ENCODE data around the gene CYTH1.

The CYTH1 gene

GRCh38 chr17:78737332-78737731 lies 44.7 kb downstream of the CYTH1 start:
- peaks cover 73 to 86% of the 10 kb centered on the region in 2 experiments for H3K4me1 ChIP-seq (ENCODE audit: control insufficient read depth in 1 of 2, insufficient read depth in 1 of 2, low read depth in 1 of 2, low read length in 1 of 2)
- peak overlapping the region; percentile 94 for H3K27ac ChIP-seq
- H3K4me3 ChIP-seq (ENCODE audit: low read depth in 1 of 2, low read length in 1 of 2), result peak overlapping the region; percentile 76 to 80
- no peaks in the 10 kb centered on the region for H3K36me3 ChIP-seq
- no peak for TF ChIP-seq CTCF (IDR thresholded peaks at IDR 0.05)
- no peaks in the 10 kb centered on the region for H3K9me3 ChIP-seq
- no peaks in the 10 kb centered on the region for H3K27me3 ChIP-seq

GRCh38 chr17:78736526-78737079 lies 45.5 kb downstream of the CYTH1 start:
- H3K9me3 ChIP-seq, result no peaks in the 10 kb centered on the region
- peak overlapping the region; percentile 76 to 80 for H3K4me3 ChIP-seq (ENCODE audit: low read depth in 1 of 2, low read length in 1 of 2)
- H3K4me1 ChIP-seq (ENCODE audit: control insufficient read depth in 1 of 2, insufficient read depth in 1 of 2, low read depth in 1 of 2, low read length in 1 of 2), result peaks cover 65 to 79% of the 10 kb centered on the region in 2 experiments
- no peaks in the 10 kb centered on the region for H3K36me3 ChIP-seq
- H3K27ac ChIP-seq, result peak overlapping the region; percentile 94
- H3K27me3 ChIP-seq, result no peaks in the 10 kb centered on the region
- TF ChIP-seq CTCF (IDR thresholded peaks at IDR 0.05), result peak; percentile 55

- H3K4me1 ChIP-seq (ENCODE audit: control insufficient read depth in 1 of 2, insufficient read depth in 1 of 2, low read depth in 1 of 2, low read length in 1 of 2), result peaks cover 59 to 72% of the 10 kb centered on the region in 2 experiments
- no peaks in the 10 kb centered on the region for H3K36me3 ChIP-seq
- TF ChIP-seq CTCF (IDR thresholded peaks at IDR 0.05), result no peak
- H3K27me3 ChIP-seq, result no peaks in the 10 kb centered on the region
- peak overlapping the region; percentile 94 for H3K27ac ChIP-seq
- peak overlapping the region; percentile 76 to 80 for H3K4me3 ChIP-seq (ENCODE audit: low read depth in 1 of 2, low read length in 1 of 2)
- H3K9me3 ChIP-seq, result no peaks in the 10 kb centered on the region
These were observed 46.1 kb downstream of the CYTH1 start for GRCh38 chr17:78735832-78736525.

DNA sequence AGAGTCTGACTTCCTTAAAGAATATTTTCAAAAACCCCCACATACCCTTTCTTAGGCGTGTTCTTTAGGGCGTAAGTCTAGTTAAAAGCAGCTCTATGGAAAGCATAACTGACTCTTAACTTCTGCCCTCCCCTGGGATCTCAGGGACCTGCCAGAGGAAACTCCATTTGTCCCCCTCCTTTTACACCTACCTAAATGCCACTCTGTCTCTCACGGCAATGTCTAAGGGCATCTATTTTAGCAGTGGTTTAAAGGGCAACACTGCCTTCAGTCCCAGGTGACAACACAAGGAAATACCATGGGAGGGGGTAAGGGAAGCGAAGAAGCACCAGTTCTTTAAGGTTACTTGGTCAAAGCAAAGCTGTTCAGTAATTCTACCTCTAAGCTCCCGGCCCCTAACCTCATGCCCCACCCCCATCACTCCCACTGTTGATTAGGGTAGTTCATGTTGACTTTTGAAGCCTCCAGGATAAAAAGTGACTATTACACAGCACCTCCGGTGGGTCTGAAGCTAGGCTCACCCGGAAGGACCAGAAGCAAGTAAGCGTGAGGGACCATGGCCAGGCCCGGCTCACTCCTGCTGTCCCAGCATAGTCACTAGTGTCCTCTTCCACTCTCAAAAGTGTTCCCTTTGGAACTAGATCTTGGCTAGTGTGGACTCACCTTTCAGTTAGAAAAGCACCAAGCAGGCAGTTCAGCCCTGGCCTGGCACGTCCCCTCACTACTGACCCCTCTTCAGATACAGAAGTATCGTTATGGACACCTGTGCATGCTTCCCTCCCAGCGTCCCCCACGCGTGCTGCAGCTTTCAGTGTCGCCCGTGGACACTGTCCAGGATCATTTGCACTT lies 47.1 kb downstream of the CYTH1 start:
- H3K9me3 ChIP-seq, result no peaks in the 10 kb centered on the region
- H3K4me3 ChIP-seq (ENCODE audit: low read depth in 1 of 2, low read length in 1 of 2), result peak overlapping the region; percentile 76 to 80
- peak overlapping the region; percentile 94 for H3K27ac ChIP-seq
- peaks cover 50 to 63% of the 10 kb centered on the region in 2 experiments for H3K4me1 ChIP-seq (ENCODE audit: control insufficient read depth in 1 of 2, insufficient read depth in 1 of 2, low read depth in 1 of 2, low read length in 1 of 2)
- H3K36me3 ChIP-seq, result no peaks in the 10 kb centered on the region
- no peaks in the 10 kb centered on the region for H3K27me3 ChIP-seq
- TF ChIP-seq CTCF (IDR thresholded peaks at IDR 0.05), result no peak

DNA sequence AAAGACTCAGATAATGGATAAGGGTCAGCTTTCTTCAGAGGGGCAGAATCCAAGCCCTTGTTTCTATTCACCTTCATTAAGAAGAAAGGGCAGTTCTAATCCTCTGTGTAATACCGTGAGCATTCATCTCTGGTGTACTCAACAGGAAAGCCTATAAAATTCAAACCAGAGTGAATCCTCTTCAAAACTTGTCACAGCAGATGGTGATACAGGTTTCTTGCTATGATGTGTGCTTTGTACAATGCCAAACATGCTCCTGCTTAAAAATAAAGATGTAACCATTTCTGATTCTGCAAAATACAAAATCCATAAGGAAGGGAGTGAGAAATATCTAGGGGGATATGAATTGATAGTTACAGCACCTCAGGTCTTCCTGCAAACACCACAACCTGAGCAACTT lies 49.7 kb downstream of the CYTH1 start:
- H3K4me1 ChIP-seq (ENCODE audit: control insufficient read depth in 1 of 2, insufficient read depth in 1 of 2, low read depth in 1 of 2, low read length in 1 of 2), result peaks cover 31 to 37% of the 10 kb centered on the region in 2 experiments
- no peak for TF ChIP-seq CTCF (IDR thresholded peaks at IDR 0.05)
- H3K9me3 ChIP-seq, result no peaks in the 10 kb centered on the region
- peak overlapping the region; percentile 10 for H3K27ac ChIP-seq
- no peaks in the 10 kb centered on the region for H3K27me3 ChIP-seq
- no peak overlapping the region for H3K4me3 ChIP-seq (ENCODE audit: low read depth in 1 of 2, low read length in 1 of 2)
- H3K36me3 ChIP-seq, result peaks cover 3% of the 10 kb centered on the region
